Cortex of kidney (tissue), 1 donor: Measurements from ENCODE around the gene KDM4B.

ENCODE experiments used
- DNase-seq: peaks from one replicate; lab custom pipeline; 2025; lab: John Stamatoyannopoulos, UW

KDM4B gene

DNA sequence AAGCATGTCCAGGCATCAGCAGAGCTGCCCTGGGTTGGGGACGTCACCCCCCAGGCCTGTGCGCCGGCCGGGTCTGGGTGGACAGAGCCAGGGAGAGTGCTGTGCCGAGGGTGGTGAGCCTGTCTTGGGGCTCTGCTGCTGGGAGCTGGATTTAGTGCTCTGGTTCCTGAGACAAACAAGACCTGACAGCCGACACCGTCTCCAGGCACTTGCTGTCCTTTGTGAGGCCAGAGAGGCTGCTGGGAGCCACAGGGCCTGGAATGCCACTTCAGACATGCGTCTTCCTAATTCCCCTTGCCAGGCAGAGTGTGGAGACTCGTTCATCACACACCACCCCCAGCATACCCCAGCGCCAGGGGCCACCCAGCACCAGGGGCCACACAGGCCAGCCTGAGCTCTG lies 165.8 kb downstream of the KDM4B start:
- no peak for DNase-seq

GRCh38 chr19:5136073-5136855 lies 167.4 kb downstream of the KDM4B start:
- DNase-seq, result no peak

GRCh38 chr19:5137114-5137513 lies 168.2 kb downstream of the KDM4B start:
- no peak for DNase-seq

DNA sequence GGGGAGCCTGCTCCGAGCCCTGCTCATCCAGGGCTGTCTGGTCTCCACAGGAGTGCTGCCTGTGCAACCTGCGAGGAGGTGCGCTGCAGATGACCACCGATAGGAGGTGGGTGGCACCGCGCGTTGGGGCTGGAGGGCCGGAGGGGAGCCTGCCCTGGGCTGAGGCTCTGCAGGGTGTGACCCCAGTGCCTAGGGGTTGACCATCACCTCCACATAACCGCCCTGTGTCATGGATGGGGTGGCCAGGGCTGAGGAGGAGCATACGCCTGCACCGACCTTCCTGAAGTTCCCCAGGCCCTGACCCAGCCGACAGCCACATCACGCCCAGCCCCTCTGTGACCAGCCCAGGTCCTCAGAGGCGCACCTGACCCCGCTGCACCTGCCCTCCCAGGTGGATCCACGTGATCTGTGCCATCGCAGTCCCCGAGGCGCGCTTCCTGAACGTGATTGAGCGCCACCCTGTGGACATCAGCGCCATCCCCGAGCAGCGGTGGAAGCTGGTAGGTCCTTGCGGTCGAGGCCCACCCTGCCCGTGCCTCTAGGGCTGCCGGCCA lies 168.7 kb downstream of the KDM4B start:
- DNase-seq, result no peak

DNA sequence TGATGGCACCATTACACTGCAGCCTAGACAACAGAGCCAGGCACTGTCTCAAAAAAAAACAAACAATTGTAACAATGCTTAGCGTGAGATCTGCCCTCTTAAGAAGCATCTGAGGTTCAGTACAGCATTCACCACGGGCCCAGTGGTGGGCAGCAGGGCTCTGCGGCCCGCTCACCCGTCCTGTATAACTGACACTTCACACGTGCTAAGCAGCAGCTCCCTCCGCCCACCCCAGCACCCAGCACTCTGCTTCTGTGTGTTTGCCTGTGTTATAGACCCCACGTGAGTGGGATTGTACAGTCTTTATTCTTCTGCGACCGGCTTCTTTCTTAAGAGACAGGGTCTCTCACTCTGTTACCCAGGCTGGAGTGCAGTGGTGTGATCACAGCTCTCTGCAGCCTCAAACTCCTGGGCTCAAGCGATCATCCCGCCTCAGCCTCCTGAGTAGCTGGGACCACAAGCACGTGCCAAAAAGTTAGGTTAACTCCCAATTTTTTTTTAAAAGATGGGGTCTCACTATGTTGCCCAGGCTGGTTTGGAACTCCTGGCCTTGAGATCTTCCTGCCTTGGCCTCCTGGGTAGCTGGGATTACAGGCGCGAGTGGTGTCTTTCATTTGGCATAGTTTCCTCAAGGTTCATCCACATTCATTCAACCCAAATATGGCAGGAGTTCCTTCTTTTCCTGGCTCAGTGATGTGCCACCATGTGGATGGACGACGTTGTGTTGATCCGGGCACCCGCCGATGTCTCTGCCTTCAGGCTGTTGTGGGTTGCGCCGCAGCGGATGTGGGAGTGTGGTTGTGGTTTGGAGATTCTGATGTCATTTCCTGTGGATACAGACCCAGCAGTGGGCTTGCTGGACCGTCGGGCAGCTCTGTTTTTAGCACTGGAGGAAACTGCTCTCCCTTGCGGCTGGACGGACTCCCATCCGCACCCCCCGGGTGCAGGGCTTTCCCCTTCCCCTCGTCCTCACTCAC lies 170.0 kb downstream of the KDM4B start:
- no peak for DNase-seq

DNA sequence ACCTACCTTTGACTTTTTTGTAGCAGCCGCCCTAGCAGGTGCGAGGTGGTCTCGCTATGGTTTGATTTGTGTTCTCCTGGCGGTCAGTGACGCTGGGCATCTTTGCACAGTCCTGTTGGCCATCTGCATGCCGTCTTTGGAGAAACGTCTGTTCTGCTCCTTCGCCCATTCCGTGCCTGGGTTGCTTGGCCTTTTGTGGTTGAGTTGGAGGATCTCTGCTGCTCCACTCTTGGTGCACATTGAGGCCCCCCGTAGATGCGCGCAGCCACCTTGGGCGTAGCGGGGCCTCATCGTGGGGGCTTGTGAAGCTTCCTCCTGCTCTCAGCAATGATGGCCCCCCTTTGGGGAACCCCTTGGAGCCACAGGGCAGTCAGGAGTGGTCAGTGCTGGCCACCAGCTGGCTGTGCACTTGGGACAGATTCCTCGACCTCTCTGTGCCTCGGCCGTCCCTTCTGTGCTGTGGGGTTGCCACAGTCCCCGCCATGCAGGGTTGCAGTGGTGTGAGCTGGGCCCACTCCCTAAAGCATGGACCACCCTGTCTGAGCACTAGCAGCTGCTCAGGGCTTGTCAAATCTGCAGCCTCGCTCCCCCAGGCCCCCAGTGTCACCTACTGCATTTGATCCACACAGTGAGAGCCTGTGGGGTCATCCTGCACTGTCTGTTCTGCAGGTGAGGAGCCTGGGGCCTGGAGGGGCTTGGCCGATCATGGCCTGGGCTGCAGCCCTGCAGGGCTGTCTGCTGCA lies 170.8 kb downstream of the KDM4B start:
- DNase-seq, result no peak

- no peak for DNase-seq
These were observed 172.4 kb downstream of the KDM4B start for GRCh38 chr19:5141129-5141849.

GRCh38 chr19:5141850-5142724 lies 173.2 kb downstream of the KDM4B start:
- DNase-seq, result no peak

GRCh38 chr19:5142725-5143097 lies 173.8 kb downstream of the KDM4B start:
- no peak for DNase-seq

GRCh38 chr19:5143471-5144411 lies 174.8 kb downstream of the KDM4B start:
- no peak for DNase-seq

- no peak for DNase-seq
These were observed 175.7 kb downstream of the KDM4B start for GRCh38 chr19:5144545-5145179.

DNA sequence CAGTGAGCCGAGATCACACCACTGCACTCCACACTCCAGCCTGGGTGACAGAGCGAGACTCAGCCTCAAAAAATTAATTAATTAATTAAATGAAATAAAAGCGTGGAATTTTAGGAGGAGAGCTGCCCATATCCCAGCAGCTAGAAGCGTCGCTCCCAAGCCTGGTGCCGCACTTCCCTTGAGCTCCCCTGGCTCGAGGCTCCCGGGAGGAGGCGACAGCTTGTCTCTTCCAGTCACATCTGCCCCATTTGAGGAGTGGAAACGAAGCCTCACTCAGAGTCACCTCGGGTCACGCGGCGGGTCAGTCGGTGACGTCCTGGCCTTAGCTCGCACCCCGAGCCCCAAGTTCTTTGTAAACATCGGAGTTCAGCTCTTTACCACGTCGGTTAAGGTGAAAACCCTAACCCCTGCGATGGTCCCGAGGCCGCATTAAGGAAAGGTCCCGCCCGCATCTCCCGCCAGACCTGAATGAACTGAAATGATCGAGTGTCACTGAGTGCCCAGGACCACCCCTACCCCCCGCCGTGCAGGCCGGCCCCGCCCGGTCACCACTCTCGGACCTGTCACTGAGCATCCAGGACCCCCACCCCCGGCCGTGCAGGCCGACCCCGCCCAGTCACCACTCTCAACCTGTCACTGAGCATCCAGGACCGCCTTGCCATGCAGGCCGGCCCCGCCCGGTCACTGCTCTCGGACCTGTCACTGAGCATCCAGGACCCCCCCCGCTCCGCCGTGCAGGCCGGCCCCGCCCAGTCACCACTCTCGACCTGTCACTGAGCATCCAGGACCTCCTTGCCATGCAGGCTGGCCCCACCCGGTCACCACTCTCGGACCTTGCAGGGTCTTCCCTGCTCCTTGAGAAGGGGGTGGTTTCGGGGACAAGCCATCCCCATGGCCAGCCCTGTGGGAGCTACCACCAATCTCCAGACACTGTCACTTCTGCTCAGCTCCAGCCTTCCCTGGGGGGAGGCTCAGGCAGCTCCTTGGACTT lies 176.9 kb downstream of the KDM4B start:
- no peak for DNase-seq

- no peak for DNase-seq
These were observed 178.4 kb downstream of the KDM4B start for GRCh38 chr19:5147074-5147977.

- no peak for DNase-seq
These were observed 179.3 kb downstream of the KDM4B start for GRCh38 chr19:5147978-5148793.

DNA sequence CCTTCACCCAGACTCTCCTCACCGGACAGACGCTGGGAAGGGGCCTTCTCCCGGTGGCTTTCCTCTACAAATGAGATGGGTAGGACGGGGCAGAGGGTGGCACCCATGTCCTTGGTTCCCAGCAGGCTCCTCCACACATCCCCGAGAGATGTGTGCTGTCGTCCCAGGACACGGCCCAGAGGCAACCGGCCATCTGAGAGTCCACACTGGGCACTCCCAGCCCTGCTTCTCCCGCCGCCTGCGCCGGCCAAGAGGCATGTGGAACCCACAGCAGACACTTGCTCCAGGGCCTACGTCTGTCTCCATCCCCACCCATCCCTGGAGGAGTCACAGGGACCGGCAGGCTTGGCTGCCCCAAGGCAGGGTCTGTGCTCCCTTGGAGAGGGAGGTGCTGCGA lies 179.9 kb downstream of the KDM4B start:
- no peak for DNase-seq

- no peak for DNase-seq
These were observed 180.6 kb downstream of the KDM4B start for GRCh38 chr19:5149508-5149907.
